Measurements from ENCODE around the gene ATG10.
"Not testable (repeated sequence)": the region's sequence is repeated elsewhere in the genome, so short reads cannot be mapped to it uniquely, and the experiment has no call there.

GRCh38 chr5:81983563-81983962 is 11.7 kb downstream of the ATG10 start:
- not testable (repeated sequence) for TF ChIP-seq CTCF (IDR thresholded peaks at IDR 0.05); ZFX (IDR thresholded peaks at IDR 0.05; ENCODE audit: borderline replicate concordance)

Data from 22Rv1 (cell line).